B cell (primary cell): ENCODE measurements around the gene KBTBD13. TPM values are rescaled to one million over a fixed set of nuclear protein-coding genes. Genes with fewer than 3 reads are reported as not detected.
"Not testable (repeated sequence)": the region's sequence is repeated elsewhere in the genome, so short reads cannot be mapped to it uniquely, and the experiment has no call there.

Source experiments
- ATAC-seq: fragments of 200-7000 bp; cut with Tn5 transposase; one replicate; pipeline ENCODE4 v1.10.0; 2021; ENCODE audit warnings: low read depth, mild to moderate bottlenecking, moderate number of reproducible peaks, moderate library complexity
- CTCF ChIA-PET: fragments of 350-600 bp; sonication (Branson Sonifier 250); formaldehyde crosslinking; loops from one replicate; lab custom pipeline; 2021; ENCODE audit warnings: antibody characterized with exemption, inconsistent platforms; lab: Charles Lee
- POLR2A ChIA-PET: fragments of 350-600 bp; sonication (Branson Sonifier 250); formaldehyde crosslinking; loops from one replicate; lab custom pipeline; 2021; ENCODE audit warnings: antibody characterized with exemption; lab: Charles Lee
- DNase-seq: peaks from one replicate; pipeline ENCODE4 v3.0.0; 2013
- H2AFZ ChIP-seq: 2 replicates; pipeline ENCODE4 v1.6.1; 2012; ENCODE audit warnings: mild to moderate bottlenecking, low read depth, low read length; ENCODE audit not compliant: insufficient read depth, poor library complexity, severe bottlenecking
- H3K27ac ChIP-seq, 2 donors: 1 replicate in 1 of 2; 2 replicates in 1 of 2; pipeline ENCODE4 v1.5.1; 2012 to 2013; ENCODE audit warnings: low read length in 2 of 2, mild to moderate bottlenecking in 2 of 2, moderate library complexity in 1 of 2
- H3K27me3 ChIP-seq, 4 experiments: fragments of 200-600 bp in 1 of 4; sonication (generic) in 1 of 4; replicated peaks in 1 of 4; 1 replicate in 2 of 4; 2 replicates in 2 of 4; pipeline versions ENCODE4 v1.6.1 to v1.7.0; 2013 to 2016; ENCODE audit warnings: low read length in 3 of 4, mild to moderate bottlenecking in 2 of 4, mixed read lengths in 1 of 4, moderate library complexity in 1 of 4; ENCODE audit not compliant: insufficient read depth in 4 of 4, control insufficient read depth in 3 of 4; ENCODE audit errors: control extremely low read depth in 1 of 4
- H3K36me3 ChIP-seq, 2 experiments: replicated peaks in 1 of 2; 1 replicate in 1 of 2; 2 replicates in 1 of 2; pipeline versions ENCODE4 v1.6.1 to v1.7.1; 2013; ENCODE audit warnings: low read length in 1 of 2; ENCODE audit not compliant: insufficient read depth in 2 of 2, control insufficient read depth in 1 of 2; ENCODE audit errors: control extremely low read depth in 1 of 2, extremely low read depth in 1 of 2
- H3K4me1 ChIP-seq, 2 donors: fragments of 200-600 bp in 1 of 2; sonication (generic) in 1 of 2; 1 replicate in 1 of 2; 2 replicates in 1 of 2; pipeline versions ENCODE4 v1.5.1 to v1.6.1; 2013 to 2017; ENCODE audit warnings: low read length in 2 of 2; ENCODE audit not compliant: control insufficient read depth in 2 of 2, insufficient read depth in 2 of 2
- H3K4me2 ChIP-seq: replicated peaks from 2 replicates; pipeline ENCODE3; 2012; ENCODE audit warnings: mild to moderate bottlenecking, low read depth, low read length; ENCODE audit not compliant: poor library complexity, severe bottlenecking
- H3K4me3 ChIP-seq, 5 experiments: fragments of 200-600 bp in 1 of 5; sonication (generic) in 1 of 5; 1 replicate in 3 of 5; 2 replicates in 2 of 5; pipeline versions ENCODE4 v1.5.1 to v1.7.0; 2011 to 2016; ENCODE audit warnings: low read length in 4 of 5, mild to moderate bottlenecking in 4 of 5, low read depth in 2 of 5, control low read depth in 1 of 5, moderate library complexity in 1 of 5; ENCODE audit not compliant: insufficient read depth in 1 of 5; ENCODE audit errors: control extremely low read depth in 1 of 5, extremely low read depth in 1 of 5
- H3K79me2 ChIP-seq: fragments of 200-600 bp; sonication (generic); one replicate; pipeline ENCODE4 v1.6.0; 2016; ENCODE audit warnings: low read length; ENCODE audit not compliant: control insufficient read depth, insufficient read depth
- H3K9ac ChIP-seq: fragments of 200-600 bp; sonication (generic); 2 replicates; pipeline ENCODE4 v1.6.1; 2017; ENCODE audit warnings: mild to moderate bottlenecking, low read length, moderate library complexity
- H3K9me3 ChIP-seq, 3 donors: one replicate each; pipeline versions ENCODE4 v1.6.1 to v1.7.1; 2013; ENCODE audit warnings: low read length in 2 of 3; ENCODE audit not compliant: control insufficient read depth in 2 of 3, insufficient read depth in 1 of 3; ENCODE audit errors: control extremely low read depth in 1 of 3
- H4K20me1 ChIP-seq: 2 replicates; pipeline ENCODE4 v1.6.0; 2012; ENCODE audit warnings: mild to moderate bottlenecking, low read length; ENCODE audit not compliant: insufficient read depth, control insufficient read depth, poor library complexity, severe bottlenecking
- H3K27ac Mint-ChIP-seq: one replicate; pipeline ENCODE4 v1.8.0; 2021; ENCODE audit warnings: mixed read lengths
- H3K27me3 Mint-ChIP-seq: one replicate; pipeline ENCODE4 v1.8.0; 2021; ENCODE audit warnings: mixed read lengths
- H3K4me1 Mint-ChIP-seq: one replicate; pipeline ENCODE4 v1.8.0; 2021; ENCODE audit warnings: mixed read lengths
- H3K4me3 Mint-ChIP-seq: one replicate; pipeline ENCODE4 v1.8.0; 2021; ENCODE audit warnings: mixed read lengths
- H3K9me3 Mint-ChIP-seq: one replicate; pipeline ENCODE4 v1.8.0; 2022; ENCODE audit warnings: mixed read lengths; ENCODE audit not compliant: insufficient read depth
- CTCF ChIP-seq: fragments of 200-600 bp; IDR thresholded peaks from one replicate; pipeline ENCODE4 v1.8.0; 2022; ENCODE audit warnings: antibody characterized with exemption, mild to moderate bottlenecking
- EZH2 ChIP-seq: IDR thresholded peaks from 2 replicates; pipeline ENCODE4 v1.6.1; 2012; ENCODE audit warnings: borderline replicate concordance, low read depth, mild to moderate bottlenecking, moderate library complexity, low read length; ENCODE audit not compliant: insufficient read depth, poor library complexity, severe bottlenecking
- WGBS: methylation state at CpG from one replicate; pipeline ENCODE4 v1.1.5; 2013; ENCODE audit warnings: missing lambda C conversion rate; ENCODE audit not compliant: insufficient coverage; 5-methylcytosine and 5-hydroxymethylcytosine counted together
- intact Hi-C: fragments of 100-400 bp; cut with micrococcal nuclease; formaldehyde crosslinking; loops from one replicate; pipeline ENCODE4 v1.10.0; 2022
- polyA plus RNA-seq: library from polyadenylated mRNA; depleted of rRNA; stranded (reverse); fragments of >200 nt; gene quantifications from 2 replicates; pipeline ENCODE4 v1.2.3, GENCODE V29; 2012
- total RNA-seq, 2 donors: library from RNA; stranded (reverse); fragments of 120-200 nt in 1 of 2; gene quantifications; 1 replicate in 1 of 2; 2 replicates in 1 of 2; pipeline versions ENCODE4 v1.2.3 to v1.2.4, GENCODE V29; 2013 to 2022

The KBTBD13 gene
- total and polyA plus RNA-seq, 2 donors (not counting 1 experiment from before 2014, with no cell fraction given) = not detected

- H3K4me1 ChIP-seq = no peaks in the 10 kb centered on the region
- CTCF ChIA-PET = interaction anchor here (0.7 to 1.0 kb wide), 2 partner anchors 17 to 171 kb away, joined by 3 read pairs; no protein-coding TSS in a partner anchor
- no peaks in the 10 kb centered on the region for H4K20me1 ChIP-seq
- H3K9me3 ChIP-seq = no peaks in the 10 kb centered on the region
- no peak overlapping the region for H3K9ac ChIP-seq
- H3K4me3 ChIP-seq = no peak overlapping the region
- ATAC-seq = no peak
- H3K27ac Mint-ChIP-seq = no peak overlapping the region
- H3K4me1 Mint-ChIP-seq = no peaks in the 10 kb centered on the region
- no peak overlapping the region for H3K4me3 Mint-ChIP-seq
- intact Hi-C loops = no loop called here
- peaks cover 1 to 19% of the 10 kb centered on the region in 2 experiments for H3K36me3 ChIP-seq
- H3K27me3 Mint-ChIP-seq = no peaks in the 10 kb centered on the region
- 100% methylated on average over 1 of the region's 5 CpGs for WGBS
- no peaks in the 10 kb centered on the region for H3K27me3 ChIP-seq
- TF ChIP-seq EZH2 (no peak), CTCF (no peak)
- POLR2A ChIA-PET = no interaction called here
- no peak overlapping the region for H3K27ac ChIP-seq
- H3K4me2 ChIP-seq = no peak overlapping the region
- no peak overlapping the region for H2AFZ ChIP-seq
- no peaks in the 10 kb centered on the region for H3K79me2 ChIP-seq
- no peaks in the 10 kb centered on the region for H3K9me3 Mint-ChIP-seq
- DNase-seq = no peak
Measured at GRCh38 chr15:65099336-65099735, 22.8 kb downstream of the KBTBD13 start.

- H3K27ac Mint-ChIP-seq, H3K9me3 ChIP-seq, H3K4me3 Mint-ChIP-seq, H3K27me3 ChIP-seq, H3K27me3 Mint-ChIP-seq, H3K79me2 ChIP-seq, H3K4me1 Mint-ChIP-seq, DNase-seq, ATAC-seq, POLR2A ChIA-PET, H3K9me3 Mint-ChIP-seq, H3K4me3 ChIP-seq, H3K9ac ChIP-seq, intact Hi-C loops, H4K20me1 ChIP-seq, H2AFZ ChIP-seq, H3K4me1 ChIP-seq, H3K27ac ChIP-seq, H3K4me2 ChIP-seq: not testable (repeated sequence)
- H3K36me3 ChIP-seq = peaks cover 1 to 19% of the 10 kb centered on the region in 2 experiments
- CTCF ChIA-PET = interaction anchor here (0.5 kb wide), 1 partner anchor 673 kb away, joined by 4 read pairs; no protein-coding TSS in a partner anchor
- WGBS = 100% methylated on average over 5 of the region's 10 CpGs
Measured at GRCh38 chr15:65099801-65100200, 23.3 kb downstream of the KBTBD13 start.
